ENCODE data around the gene SKI.
"Not testable (repeated sequence)": the region's sequence is repeated elsewhere in the genome, so short reads cannot be mapped to it uniquely, and the experiment has no call there.

The SKI gene

DNA sequence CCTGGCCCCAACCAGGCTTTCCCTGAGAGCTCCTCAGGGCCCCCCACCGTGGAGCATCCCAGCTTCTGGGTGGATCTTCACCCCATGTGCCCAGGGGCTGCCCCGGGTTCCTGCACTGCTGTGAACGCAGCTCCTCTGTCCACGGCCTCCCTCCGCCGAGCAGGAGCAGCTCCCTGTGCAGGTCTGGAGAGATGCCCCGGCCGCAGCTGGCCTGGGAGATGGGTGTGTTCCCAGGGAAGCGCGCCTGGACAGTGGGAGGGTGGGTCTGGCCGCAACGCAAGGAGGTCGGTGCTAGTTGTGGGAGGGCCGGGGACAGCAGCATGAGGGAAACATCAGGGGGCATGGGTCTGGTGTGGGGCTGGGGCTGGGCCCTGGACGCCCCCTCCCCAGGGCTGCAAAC lies 91.9 kb downstream of the SKI start:
- no peak for DNase-seq (ENCODE audit: low spot score)

GRCh38 chr1:2320760-2321667 lies 92.9 kb downstream of the SKI start:
- no peak for DNase-seq (ENCODE audit: low spot score)

DNA sequence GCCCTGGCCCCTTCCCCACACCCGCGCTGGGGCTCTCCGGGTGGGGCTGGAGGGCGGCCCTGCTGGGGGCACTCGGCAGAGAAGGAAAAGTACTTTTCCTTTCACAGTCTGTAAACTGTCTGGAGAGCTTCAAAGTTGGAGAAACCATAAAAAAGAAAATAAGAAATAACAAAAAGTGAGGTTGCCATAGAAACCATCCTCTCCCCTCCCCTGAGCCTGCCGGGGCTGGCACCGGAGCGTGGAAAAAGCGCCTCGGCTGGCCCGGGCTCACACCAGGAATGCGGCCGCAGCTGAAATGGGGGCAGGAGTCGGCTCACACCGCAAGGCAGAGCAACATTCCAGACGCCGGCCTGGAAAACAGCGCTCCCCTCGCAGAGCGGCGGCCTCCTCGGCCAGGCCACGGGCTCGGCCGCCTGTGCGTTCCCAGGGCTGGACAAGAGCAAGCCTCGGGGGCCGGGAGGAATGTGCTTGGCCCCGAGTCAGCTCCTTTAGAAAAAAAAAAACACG lies 94.0 kb downstream of the SKI start:
- DNase-seq (ENCODE audit: low spot score), result no peak

GRCh38 chr1:2322581-2323211 lies 94.6 kb downstream of the SKI start:
- DNase-seq (ENCODE audit: low spot score), result no peak

DNA sequence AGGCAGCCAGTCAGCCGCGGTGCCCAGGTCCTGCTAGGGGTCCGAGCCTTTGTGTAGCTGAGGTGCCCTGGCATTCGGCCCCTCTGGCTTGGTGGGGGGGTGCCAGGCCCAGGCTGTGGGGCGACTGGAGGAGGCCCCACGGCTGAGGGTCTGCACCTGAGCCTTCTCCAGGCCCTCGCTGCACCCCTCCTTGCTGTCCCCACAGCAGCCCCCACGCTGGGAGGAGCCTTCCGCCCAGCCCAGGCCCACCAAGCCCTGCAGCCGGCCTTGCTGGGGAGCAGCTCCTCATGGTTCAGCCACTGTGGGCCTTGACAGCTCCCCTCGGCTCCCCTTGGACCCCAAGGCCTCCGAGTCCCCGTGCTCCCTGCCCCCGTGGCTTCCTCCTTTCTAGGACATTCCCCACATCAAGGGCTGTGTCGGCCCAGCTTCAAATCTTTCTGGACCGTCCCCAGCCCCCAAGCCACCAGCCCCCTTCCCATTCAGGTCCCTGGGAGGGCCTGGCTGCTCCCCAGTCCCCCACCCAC lies 95.4 kb downstream of the SKI start:
- DNase-seq (ENCODE audit: low spot score), result no peak

- DNase-seq (ENCODE audit: low spot score), result no peak
These were observed 96.6 kb downstream of the SKI start for GRCh38 chr1:2324553-2325366.

DNA sequence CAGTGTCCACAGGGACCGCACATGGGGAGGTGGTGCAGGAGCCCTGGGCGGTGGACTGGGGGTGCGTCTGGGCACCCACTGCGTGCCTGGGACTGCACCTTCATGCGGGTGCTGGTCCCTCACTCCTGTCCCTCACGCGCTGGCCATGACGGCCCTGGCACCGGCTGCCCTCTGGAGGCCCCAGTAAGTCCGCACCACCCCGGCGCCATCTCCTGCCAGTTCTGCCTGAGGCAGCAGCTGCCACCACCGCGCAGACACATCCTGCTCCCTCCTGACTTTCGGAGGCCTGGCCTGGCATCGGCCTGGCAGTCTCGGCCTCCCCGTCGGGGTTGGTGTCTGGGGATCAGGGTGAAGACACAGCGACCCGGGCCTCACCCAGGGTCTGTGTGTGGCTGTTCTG lies 98.4 kb downstream of the SKI start:
- no peak for DNase-seq (ENCODE audit: low spot score)

- DNase-seq (ENCODE audit: low spot score), result not testable (repeated sequence)
These were observed 99.0 kb downstream of the SKI start for GRCh38 chr1:2327162-2327561.

DNA sequence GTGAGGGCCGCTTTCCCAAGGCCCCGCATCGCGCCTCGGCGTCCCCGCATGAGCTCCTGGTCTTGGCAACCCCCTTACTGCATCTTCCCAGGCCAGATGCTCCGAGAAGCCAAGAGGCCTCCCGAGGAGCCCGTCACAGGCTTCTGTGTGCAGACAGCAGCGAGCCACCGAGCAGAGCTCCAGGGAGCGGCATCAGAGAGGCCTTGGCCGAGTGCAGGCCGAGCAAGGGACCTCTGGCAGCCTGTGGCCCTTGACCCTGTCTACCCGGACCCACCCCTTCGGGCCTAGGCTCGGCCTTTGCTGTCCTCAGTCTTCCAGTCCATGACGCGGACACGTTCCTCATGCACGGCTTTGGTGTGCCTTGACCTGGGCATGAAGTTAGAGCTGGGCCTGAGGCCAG lies 99.7 kb downstream of the SKI start:
- no peak for DNase-seq (ENCODE audit: low spot score)

GRCh38 chr1:2328676-2329455 lies 100.7 kb downstream of the SKI start:
- DNase-seq (ENCODE audit: low spot score), result no peak

- no peak for DNase-seq (ENCODE audit: low spot score)
These were observed 101.9 kb downstream of the SKI start for GRCh38 chr1:2330035-2330434.

- no peak for DNase-seq (ENCODE audit: low spot score)
These were observed 102.5 kb downstream of the SKI start for GRCh38 chr1:2330519-2331199.

GRCh38 chr1:2331200-2331544 lies 103.1 kb downstream of the SKI start:
- no peak for DNase-seq (ENCODE audit: low spot score)

DNA sequence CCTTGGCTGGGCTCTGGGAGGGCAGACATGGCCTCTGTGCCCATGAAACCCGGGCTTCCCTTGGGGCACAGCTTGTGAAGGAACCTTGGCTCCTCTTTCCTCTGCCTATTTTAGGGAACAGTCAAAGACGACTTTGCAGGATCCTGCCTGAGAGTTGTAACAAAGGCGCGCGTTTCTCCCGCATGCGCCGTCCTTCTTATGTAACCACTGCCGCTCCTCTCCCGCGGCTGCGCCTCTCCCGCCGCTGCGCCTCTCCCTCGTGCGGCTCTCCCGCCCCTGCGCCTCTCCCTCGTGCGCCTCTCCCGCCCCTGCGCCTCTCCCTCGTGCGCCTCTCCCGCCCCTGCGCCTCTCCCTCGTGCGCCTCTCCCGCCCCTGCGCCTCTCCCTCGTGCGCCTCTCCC lies 103.5 kb downstream of the SKI start:
- not testable (repeated sequence) for DNase-seq (ENCODE audit: low spot score)

DNA sequence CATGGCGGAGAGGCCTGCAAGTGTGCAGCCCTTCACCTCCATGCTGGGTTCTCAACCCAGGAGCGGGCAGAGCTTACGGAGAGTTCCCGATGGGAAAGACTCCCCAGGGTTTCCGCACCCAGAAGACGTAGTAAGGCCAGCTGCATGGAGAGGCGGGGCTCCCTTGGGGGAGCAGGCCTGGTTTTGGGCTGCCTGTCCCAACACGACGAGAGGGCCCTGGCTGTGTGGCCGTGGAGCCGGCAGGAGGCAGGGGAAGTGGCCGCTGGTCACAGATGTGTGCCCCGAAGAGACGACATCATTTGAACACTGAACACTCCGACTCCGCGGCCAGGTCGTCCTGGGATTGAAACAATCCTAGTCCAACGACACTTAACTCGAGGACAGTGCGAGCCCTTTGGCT lies 106.2 kb downstream of the SKI start:
- DNase-seq (ENCODE audit: low spot score), result no peak

GRCh38 chr1:2334883-2335534 lies 106.9 kb downstream of the SKI start:
- no peak for DNase-seq (ENCODE audit: low spot score)

- no peak for DNase-seq (ENCODE audit: low spot score)
These were observed 107.8 kb downstream of the SKI start for GRCh38 chr1:2335721-2336455.

DNA sequence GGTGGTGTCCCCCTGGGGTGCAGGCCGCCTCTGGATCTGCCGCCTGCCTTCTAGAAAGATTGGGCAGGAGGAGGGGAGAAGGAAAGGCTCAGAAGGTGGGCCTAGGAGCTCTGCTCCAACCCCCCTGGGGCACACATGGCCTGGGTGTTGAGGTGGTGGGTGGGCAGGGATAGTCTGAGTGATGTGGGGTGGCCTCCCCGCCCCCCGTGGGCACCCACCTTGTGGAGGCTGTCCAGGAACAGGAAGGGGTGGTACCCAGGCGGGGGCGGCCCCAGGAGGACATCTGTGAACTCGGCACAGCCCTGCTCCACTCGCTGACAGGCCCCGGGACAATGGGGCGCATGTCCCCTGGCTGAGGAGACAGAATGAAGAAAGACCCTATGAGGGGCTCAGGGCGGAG lies 108.4 kb downstream of the SKI start:
- DNase-seq (ENCODE audit: low spot score), result no peak

DNA sequence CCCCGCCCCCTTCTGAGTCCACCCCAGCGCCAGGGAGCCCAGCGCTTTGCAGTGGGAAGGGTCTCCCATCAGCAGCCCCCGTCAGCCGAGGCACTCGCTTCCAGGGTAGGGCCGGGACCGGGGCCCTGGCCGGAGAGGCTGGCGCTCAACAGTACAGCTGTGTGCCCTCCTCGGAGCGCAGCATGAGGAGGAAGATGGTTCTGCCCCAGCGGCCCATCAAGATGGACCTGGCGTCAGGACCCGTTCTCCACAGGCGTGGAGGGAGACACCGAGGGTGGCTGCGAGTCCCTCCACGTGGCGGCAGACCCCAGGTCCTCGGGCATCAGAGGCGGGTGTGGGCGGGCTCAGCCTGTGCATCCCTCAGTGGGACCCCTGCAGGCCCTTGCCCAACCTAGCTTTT lies 109.0 kb downstream of the SKI start:
- no peak for DNase-seq (ENCODE audit: low spot score)

DNA sequence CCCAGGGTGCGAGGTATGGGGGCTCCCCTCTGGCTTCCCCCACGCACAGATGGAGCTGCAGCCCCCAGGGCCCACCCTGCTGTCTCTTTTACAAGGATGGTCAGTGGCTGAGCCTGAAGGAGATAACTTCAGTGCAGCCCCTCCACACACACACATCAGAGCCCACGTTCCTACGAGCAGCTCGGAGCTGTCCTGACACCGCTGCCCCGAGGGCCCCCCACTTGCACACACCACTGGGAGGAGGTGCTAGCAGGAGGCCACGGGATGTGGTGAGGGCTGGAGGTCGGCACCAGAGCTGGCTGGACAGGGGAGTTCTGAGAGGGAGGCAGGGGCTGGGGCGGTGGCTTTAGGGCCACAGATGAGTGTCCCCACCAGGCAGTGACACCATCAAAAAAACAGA lies 109.4 kb downstream of the SKI start:
- DNase-seq (ENCODE audit: low spot score), result no peak
